ELF-1 (cell line): ENCODE measurements around the gene SUMO3.
A peak's percentile ranks its signal among the peaks of the same experiment; 100 is the strongest.

Source experiments
- DNase-seq: peaks from one replicate; pipeline ENCODE4 v3.0.0-alpha.2; 2016; ENCODE audit warnings: low read depth, low spot score

Gene SUMO3

GRCh38 chr21:44831227-44831860 is 13.5 kb upstream of the SUMO3 start:
- no peak for DNase-seq

- DNase-seq: no peak
Observed at GRCh38 chr21:44829507-44830092, 11.7 kb upstream of the SUMO3 start.

DNA sequence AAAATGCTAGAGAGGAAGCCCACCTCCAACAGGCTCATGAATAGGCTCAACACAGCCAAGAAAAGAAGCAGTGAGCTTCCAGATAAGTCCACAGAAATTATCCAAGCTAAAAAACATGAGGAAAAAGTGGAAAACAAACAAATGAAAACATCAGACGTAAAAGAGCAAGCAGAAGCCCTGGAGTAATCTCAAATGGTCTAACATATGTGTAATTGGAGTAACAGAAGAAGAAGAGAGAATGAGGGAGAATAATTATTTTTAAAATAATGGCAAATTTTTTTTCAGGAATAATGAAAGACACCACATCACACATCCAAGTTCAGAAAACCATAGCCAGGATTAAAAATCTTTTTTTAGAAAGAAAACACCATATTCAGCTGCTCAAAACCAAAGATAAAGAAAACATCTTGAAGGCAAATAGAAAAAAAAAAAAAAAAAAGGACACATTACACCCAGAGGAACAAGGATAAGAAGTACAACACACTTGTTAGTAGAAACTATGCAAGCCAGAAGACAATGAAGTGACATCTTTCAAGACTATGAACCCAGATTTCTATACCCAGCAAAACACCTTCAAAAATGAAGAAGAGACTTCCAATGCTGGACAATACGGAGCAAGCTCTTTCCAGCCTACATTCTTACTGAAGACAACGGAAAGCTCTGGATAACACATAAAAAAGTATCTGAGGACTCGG is 10.6 kb upstream of the SUMO3 start:
- no peak for DNase-seq

- DNase-seq: no peak
Observed at GRCh38 chr21:44823179-44823660, 5.4 kb upstream of the SUMO3 start.

DNA sequence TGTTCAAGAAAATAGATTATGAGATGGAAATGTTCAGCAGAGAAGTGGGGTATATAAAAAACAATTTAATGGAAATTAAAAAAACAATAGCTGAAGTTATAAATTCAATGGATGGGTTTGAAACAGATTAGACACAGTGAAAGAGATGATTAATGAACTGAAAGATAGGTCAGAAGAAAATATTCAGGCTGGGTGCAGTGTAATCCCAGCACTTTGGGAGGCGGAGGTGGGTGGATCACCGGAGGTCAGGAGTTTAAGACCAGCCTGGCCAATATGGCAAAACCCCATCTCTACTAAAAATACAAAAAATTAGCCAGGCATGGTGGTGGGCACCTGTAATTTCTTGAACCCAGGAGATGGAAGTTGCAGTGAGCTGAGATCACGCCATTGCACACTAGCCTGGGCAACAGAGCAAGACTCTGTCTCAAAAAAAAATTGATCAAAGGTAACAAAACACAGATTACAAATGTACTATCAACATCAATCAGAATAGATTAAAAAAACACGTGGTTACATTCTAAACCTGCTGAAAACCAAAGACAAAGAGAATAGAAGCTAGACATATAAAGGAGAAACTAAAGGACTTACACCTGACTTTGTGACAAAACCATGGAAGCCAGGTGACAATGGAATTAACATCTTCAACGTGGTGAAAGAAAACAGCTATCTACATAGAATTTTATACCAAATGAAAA is 4.8 kb upstream of the SUMO3 start:
- no peak for DNase-seq

- DNase-seq: no peak
Observed at GRCh38 chr21:44820851-44821250, 3.0 kb upstream of the SUMO3 start.

GRCh38 chr21:44819283-44820243 is 1.7 kb upstream of the SUMO3 start:
- DNase-seq: no peak

DNA sequence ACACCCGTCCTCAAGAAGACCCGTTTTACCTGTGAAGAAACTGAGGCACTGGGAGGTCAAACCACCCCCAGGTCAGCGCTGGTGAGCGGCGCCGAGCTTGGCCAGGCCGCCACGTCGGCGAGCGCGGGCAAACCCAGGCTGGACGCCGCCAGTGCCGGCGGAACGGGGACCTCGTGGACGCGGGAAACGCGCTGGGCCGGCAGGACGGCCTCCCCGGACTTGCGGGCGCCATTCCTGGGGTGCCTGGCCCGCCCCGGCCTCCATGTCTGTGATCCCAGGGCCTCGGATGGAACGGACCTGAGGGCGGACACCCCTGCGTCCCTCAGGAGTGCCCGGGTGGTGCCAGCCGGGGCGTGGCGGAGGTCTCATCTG is 764 bp upstream of the SUMO3 start:
- DNase-seq: no peak

- DNase-seq: peak; percentile 87
Observed at GRCh38 chr21:44817506-44817880, 369 bp downstream of the SUMO3 start.

GRCh38 chr21:44816761-44817505 is 929 bp downstream of the SUMO3 start:
- no peak for DNase-seq

GRCh38 chr21:44815852-44816628 is 1.8 kb downstream of the SUMO3 start:
- peak; percentile 27 for DNase-seq

DNA sequence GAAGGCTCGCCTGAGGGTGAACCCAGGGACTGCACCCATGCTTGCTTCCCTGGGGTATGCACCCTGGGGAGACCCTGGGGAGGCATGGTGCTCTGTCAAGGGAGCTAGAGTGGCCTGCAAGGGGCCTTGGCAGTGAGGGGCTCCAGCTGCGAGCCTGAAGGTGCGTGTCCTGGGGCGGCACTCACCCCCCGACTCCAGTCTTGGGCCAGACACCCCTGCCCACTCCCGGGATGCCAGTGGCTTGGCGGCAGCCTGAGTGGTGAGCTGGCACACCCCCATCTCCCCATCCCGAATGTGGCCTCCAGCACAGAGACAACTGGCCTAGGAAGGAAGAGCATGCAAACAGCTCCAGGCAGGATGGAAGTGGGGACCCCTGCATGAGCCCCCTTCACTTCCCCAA is 2.6 kb downstream of the SUMO3 start:
- DNase-seq: no peak

DNA sequence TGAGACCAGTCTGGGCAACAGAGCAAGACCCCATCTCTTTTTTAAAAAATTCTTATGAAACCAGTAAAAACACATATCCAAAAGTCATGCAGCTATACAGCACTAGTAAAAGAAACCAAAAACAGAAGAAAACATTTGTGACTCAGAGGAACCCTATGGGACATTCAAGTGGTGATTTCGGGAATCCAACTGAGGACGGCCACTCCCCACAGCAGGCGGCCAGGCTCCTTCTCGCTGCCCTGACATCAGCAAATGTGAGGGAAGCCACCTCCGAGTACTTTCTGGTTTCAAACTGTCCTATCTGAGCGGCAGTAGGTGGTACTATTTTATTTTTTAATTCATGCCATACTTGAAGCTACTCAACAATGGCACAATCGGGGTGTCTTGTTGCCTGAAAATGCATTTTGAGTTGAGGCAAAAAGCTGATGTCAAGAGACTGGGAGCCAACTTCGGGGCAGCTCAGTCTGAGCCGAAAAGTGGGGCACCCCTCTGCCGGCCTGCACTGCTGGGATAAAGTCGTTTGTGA is 3.3 kb downstream of the SUMO3 start:
- no peak for DNase-seq

DNA sequence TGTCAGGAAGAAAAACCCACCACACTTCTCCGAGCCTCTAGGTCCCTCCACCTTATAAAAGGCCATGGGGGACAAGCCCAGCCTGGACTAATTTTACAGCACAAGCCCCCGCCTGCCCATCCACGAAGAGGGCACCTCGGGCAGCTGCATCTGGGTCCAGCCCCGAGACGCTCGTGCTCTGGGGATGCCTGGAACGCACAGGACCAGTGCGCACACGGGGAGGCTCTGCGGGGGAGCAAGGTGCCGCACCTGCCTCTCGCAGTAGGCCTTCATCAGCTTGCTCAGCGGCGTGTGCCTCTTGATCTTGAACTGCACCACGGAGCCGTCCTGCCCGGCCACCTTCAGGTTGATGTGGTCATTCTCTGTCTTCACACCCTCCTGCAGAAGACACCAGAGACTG is 4.1 kb downstream of the SUMO3 start:
- no peak for DNase-seq

DNA sequence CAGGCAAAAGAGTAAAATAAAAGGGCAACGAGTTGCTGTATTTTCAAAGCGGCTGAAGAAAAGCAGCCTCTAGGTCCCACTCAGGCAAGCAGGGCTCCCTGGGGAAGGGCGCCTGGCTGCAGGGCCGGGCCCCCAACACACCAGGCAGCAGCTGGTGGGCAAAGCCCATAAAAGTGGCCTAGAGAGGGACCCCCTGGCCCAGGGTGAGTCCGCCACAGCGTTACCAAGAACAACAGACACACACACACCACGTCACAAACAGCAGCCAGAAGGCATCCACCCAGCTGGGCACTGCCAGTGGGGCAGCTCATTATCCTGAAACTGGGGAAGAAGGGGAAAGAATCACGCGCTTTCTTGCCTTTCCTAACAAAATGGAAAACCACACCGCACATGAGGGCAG is 4.7 kb downstream of the SUMO3 start:
- no peak for DNase-seq

DNA sequence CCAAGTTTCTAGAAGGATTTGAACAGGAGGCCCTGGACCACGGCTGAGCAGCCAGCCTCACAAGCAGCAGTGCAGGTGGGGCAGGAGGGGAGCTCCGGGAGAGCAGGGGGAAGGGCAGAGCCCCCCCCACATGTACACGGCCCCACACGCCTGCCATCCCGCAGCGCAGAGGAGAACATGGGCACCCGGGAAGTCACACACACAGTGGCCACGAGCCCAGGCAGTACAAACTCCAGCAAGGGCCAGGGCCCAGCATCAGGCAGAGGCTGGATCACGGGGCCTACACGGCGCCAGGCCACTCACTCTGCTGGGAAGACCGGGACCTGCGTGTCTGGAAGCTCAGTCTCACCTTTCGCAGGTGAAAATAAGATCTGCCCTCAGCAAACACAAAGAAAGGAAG is 5.2 kb downstream of the SUMO3 start:
- DNase-seq: no peak

DNA sequence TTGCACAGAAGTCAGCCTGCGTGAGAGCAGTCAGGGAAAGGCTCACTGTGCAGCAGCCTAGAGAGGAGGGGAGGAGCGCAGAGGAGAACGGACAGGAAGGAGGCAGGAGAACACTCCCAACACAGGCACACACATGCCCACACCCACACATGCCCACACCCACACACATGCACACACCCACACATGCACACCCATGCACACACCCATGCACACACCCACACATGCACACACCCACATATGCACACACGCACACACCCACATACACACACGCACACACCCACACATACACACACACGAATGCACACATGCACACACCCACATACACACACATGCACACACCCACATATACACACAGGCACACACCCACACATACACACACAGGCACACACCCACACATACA is 7.1 kb downstream of the SUMO3 start:
- no peak for DNase-seq

DNA sequence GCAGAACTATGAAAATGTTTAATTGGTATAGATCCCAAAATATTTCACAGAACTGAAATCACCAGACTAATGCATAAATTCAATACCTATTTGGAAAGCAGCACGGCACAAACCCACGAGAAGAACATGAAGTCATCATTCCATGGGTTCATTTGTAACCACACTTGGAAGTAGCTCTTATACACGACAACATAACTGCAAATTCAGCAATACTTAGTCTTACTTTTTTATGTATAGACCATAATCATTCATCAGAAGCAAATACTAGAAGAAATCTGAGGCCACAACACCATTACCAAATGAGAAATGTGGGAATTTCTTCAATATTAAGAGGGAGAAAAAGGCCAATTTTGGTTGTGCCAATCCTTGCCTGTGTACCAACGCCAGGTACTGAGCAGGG is 12.0 kb downstream of the SUMO3 start:
- no peak for DNase-seq

DNA sequence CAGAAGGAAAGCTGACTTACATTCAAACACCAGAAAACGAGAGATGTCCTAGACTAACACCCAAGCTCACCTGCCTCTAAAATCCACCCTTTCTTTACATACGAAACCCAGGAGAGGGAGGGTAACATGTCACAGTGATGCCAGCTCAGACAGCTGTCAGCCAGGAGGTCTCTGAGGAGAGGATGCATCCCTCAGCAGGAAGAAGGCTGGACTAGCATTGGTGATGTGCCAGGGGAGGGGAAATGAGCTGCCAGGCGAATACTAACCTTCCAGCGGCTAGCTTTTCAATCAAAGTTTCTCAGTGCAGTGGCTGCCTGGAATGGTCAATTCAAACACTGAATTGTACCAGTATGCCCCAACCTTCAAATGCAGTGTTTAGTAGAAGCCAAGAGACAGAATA is 12.6 kb downstream of the SUMO3 start:
- no peak for DNase-seq

DNA sequence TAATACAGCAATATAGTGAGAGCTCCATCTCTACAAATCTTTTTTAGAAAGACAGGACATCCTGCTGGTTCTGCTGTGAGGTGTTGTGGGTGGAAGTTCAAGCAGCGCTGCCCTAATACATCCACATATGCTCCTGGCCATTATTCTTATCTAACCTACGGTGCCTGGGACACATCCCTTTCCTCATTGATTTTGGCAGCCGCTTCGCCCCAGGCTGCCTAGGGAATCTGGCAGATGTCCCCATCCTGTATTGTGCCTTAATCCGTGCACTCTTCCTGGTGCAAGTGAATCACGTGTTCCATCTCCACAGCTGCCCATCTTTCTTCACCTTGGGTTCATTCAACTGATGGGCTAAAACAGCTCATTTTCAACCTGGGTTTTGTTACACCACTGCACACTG is 13.1 kb downstream of the SUMO3 start:
- no peak for DNase-seq
